ENCODE data around the gene THAP4. TPM values are rescaled to one million over a fixed set of nuclear protein-coding genes. Genes with fewer than 3 reads are reported as not detected.

Gene THAP4
- total and polyA plus RNA-seq, 2 of the 13 experiments (the other 11 are each of a cell fraction or from before 2014, with no cell fraction given) = 59.7 to 75.7 TPM

DNA sequence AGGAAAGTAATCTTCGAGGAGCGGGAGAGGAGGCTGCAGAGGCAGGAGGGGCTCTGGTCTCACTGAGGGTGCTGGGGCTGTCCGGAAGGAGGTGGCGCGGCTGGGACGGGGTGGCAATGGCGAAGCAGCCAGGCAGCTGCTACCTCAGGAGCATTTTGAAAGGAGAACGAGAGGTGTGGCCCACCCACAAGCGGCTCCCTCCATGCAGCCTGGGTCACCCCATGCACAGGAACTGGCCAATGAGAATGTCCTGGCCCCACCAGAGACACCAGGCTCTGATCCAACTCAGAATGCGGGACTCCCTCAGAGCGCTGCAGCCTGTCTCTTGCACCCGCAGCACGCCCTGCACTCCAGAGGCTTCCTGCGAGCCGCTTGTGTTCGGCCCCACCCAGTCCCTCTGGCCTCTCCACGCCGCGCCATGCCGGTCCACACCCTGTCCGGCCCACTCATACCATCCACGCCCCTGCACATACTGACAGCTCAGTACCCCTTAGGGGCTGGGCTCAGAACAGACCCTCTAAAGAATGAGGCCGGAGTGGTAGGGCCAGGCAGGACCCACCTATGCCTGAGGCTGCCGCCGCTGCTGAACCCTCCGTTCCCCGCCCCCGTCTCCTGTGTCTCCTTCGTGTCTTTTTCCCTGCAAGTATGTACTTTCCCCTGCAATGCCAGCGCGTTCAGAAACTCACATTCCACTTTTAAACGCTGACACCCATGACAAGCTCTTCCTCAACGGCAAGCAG, 84.8 kb downstream of the THAP4 start (continued):
- TF ChIP-seq SAFB2 (CRISPR knock-in tag; IDR thresholded peaks at IDR 0.05; ENCODE audit: borderline replicate concordance, low read depth) (peak; percentile 72), TP53 (CRISPR knock-in tag; conservative IDR thresholded peaks at IDR 0.05) (no peak), FOXM1 (CRISPR knock-in tag; IDR thresholded peaks at IDR 0.05) (no peak), ZSCAN12 (CRISPR knock-in tag; IDR thresholded peaks at IDR 0.05) (no peak), HMGA1 (CRISPR knock-in tag; conservative IDR thresholded peaks at IDR 0.05) (no peak), TGIF2 (CRISPR knock-in tag; IDR thresholded peaks at IDR 0.05) (no peak), TBP (CRISPR knock-in tag; IDR thresholded peaks at IDR 0.05) (no peak), ZNF292 (CRISPR knock-in tag; IDR thresholded peaks at IDR 0.05; ENCODE audit: borderline replicate concordance, low read depth) (peak; percentile 70; the same call in 1 of the 2 replicates), GZF1 (CRISPR knock-in tag; IDR thresholded peaks at IDR 0.05) (0 out of 2 replicates have a peak, but pooled peaks have one; percentile 17), ZNF703 (CRISPR knock-in tag; IDR thresholded peaks at IDR 0.05; ENCODE audit: borderline replicate concordance) (0 out of 2 replicates have a peak, but pooled peaks have one; percentile 62), TCF12 (IDR thresholded peaks at IDR 0.05) (no peak), TCF12 (CRISPR knock-in tag; IDR thresholded peaks at IDR 0.05) (no peak), EP300 (IDR thresholded peaks at IDR 0.05; ENCODE audit: low read depth in 2 of 2, low read length in 2 of 2) (no peak), EP300 (CRISPR knock-in tag; IDR thresholded peaks at IDR 0.05; ENCODE audit: borderline replicate concordance) (no peak), EZH2 (conservative IDR thresholded peaks at IDR 0.05; ENCODE audit: low read depth, low read length) (no peak), PCBP1 (IDR thresholded peaks at IDR 0.05; ENCODE audit: borderline replicate concordance, low read depth, low read length) (0 out of 2 replicates have a peak, but pooled peaks have one; percentile 38), MYNN (CRISPR knock-in tag; IDR thresholded peaks at IDR 0.05; ENCODE audit: low read depth) (no peak), ZNF230 (CRISPR knock-in tag; IDR thresholded peaks at IDR 0.05) (peak; percentile 82; the same call in 1 of the 2 replicates), ZNF772 (CRISPR knock-in tag; IDR thresholded peaks at IDR 0.05) (peak; percentile 19; the same call in 1 of the 2 replicates), ZNF260 (CRISPR knock-in tag; IDR thresholded peaks at IDR 0.05; ENCODE audit: borderline replicate concordance, low read depth) (no peak), ESRRA (CRISPR knock-in tag; IDR thresholded peaks at IDR 0.05; ENCODE audit: low read depth) (no peak), ZMYM3 (CRISPR knock-in tag; IDR thresholded peaks at IDR 0.05) (peak; percentile 2; the same call in 1 of the 2 replicates), ARNT2 (CRISPR knock-in tag; IDR thresholded peaks at IDR 0.05; ENCODE audit: low read depth) (no peak), YY1 (IDR thresholded peaks at IDR 0.05; ENCODE audit: insufficient read depth, insufficient replicate concordance, low read depth, low read length) (peak; percentile 48), ZNF776 (CRISPR knock-in tag; IDR thresholded peaks at IDR 0.05) (peak; percentile 45; the same call in 1 of the 2 replicates), ZFP62 (CRISPR knock-in tag; IDR thresholded peaks at IDR 0.05) (no peak), ZNF44 (CRISPR knock-in tag; IDR thresholded peaks at IDR 0.05) (peak; percentile 20; the same call in 1 of the 2 replicates)
- TF ChIP-seq, protein P1, sequence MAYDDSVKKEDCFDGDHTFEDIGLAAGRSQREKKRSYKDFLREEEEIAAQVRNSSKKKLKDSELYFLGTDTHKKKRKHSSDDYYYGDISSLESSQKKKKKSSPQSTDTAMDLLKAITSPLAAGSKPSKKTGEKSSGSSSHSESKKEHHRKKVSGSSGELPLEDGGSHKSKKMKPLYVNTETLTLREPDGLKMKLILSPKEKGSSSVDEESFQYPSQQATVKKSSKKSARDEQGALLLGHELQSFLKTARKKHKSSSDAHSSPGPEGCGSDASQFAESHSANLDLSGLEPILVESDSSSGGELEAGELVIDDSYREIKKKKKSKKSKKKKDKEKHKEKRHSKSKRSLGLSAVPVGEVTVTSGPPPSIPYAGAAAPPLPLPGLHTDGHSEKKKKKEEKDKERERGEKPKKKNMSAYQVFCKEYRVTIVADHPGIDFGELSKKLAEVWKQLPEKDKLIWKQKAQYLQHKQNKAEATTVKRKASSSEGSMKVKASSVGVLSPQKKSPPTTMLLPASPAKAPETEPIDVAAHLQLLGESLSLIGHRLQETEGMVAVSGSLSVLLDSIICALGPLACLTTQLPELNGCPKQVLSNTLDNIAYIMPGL (CRISPR knock-in tag; IDR thresholded peaks at IDR 0.05; ENCODE audit: borderline replicate concordance in 1 of 2, low read depth in 1 of 2) = peak in 1 of 2 experiments; percentile 36; a peak in 2 of 4 replicates
- TF ChIP-seq, protein P2, sequence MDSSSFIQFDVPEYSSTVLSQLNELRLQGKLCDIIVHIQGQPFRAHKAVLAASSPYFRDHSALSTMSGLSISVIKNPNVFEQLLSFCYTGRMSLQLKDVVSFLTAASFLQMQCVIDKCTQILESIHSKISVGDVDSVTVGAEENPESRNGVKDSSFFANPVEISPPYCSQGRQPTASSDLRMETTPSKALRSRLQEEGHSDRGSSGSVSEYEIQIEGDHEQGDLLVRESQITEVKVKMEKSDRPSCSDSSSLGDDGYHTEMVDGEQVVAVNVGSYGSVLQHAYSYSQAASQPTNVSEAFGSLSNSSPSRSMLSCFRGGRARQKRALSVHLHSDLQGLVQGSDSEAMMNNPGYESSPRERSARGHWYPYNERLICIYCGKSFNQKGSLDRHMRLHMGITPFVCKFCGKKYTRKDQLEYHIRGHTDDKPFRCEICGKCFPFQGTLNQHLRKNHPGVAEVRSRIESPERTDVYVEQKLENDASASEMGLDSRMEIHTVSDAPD (CRISPR knock-in tag; IDR thresholded peaks at IDR 0.05) = no peak
